Activated CD8-positive, alpha-beta memory T cell treated with anti-CD3 and anti-CD28 coated beads for 24 hours (primary cell): ENCODE data around the gene TSPYL1.

Experiments used
- DNase-seq: peaks from one replicate; pipeline ENCODE4 v3.0.0-alpha.2; 2020

Gene TSPYL1

GRCh38 chr6:116256694-116257093 lies 23.0 kb downstream of the TSPYL1 start:
- no peak for DNase-seq

- no peak for DNase-seq
These were observed 24.4 kb downstream of the TSPYL1 start for GRCh38 chr6:116255246-116255800.

DNA sequence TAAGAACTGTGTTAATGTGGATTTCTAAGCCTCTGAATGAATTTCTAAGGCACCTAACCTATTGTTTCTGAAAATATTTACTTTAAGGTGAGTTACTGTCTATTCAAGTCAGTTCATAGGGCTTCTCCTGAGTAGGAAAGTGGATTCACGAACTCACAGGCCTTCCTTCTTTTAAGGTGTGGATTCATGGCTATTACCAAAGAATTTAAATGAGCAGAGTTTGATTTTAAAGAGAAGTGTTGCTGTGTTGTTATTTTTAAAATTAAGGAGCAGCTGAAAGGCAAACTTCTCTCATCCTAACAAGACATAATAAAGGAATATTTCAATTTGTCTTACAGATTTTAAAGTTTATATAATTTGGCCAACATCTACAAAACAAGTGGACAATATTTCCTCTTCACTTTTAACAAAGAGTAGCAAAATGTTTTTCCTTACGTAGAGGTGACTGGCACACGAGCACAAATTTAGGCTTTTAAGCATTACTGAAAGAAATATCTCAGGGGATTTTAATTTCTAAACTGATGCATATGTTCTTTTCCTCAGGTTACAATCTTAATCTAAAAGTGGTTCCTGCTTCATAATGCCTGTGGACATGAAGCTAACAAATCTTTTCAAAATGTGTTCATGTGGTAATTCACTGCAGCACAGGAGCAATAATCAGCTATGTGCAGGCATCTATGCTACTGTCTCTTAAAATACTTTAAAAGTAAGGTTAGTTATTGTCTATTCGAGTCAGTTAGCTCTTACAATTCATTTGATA lies 25.3 kb downstream of the TSPYL1 start:
- no peak for DNase-seq

DNA sequence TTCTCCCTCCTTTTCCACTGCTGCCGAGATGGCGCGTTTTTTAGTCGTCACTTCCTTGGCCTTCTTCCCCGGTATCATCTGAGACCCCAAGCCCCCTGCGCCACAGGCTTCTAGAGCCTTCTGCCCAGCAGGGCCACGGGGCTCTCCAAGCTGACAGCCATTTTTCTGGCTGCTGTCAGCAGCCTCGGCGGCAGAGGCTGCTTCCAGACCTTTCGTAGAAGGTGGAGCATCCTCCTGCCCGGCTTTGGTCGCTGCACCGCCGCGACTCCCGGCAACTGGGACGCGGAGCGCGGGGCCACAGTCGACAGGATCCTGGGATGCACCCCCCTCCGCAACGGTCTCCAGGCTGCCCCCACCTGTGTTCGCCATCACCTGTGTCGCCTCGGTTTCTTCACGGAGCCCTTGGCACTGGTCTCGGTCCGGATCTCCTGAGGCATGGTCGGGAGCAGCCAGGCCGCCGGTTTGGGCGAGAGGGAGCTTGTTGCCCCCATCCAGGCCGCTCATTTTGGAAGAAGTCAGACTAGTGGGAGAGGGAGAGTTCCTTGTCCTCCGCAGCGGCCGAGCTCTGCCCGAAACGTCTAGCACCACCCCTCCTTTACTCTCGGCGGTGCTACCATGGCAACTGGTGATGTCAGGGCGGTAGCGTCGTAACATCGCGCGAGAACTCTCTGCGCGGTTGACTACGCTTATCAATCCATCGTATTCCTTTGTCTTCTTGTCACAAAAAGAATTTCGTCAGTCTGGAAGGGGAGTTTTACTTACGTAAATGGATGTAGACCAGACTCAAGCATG lies 26.0 kb downstream of the TSPYL1 start, which contains the start of gene TSPYL4:
TSPYL4 (minus strand) TSS at position 571 of the 792 bp plus-strand sequence; CDS start at position 504, 67 bp downstream.
- peak; percentile 93 for DNase-seq

DNA sequence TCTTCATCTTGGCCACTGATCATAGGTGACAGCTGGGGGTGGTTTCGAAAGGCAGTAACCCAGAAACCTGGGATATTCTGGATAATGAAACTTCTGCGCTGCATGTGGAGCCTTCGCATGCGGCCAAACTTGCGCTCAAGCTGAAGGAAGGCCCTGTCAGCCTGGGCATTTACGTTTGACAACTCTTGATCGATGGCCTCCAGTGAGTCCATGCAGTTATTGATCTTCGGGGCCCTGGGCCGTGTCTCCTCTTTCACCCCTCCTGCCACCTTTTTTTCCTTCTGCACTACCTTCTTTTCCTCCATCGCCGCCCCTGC lies 26.6 kb downstream of the TSPYL1 start:
- no peak for DNase-seq

GRCh38 chr6:116251568-116252384 lies 28.0 kb downstream of the TSPYL1 start:
- DNase-seq, result no peak

- no peak for DNase-seq
These were observed 31.2 kb downstream of the TSPYL1 start for GRCh38 chr6:116248577-116248976.

DNA sequence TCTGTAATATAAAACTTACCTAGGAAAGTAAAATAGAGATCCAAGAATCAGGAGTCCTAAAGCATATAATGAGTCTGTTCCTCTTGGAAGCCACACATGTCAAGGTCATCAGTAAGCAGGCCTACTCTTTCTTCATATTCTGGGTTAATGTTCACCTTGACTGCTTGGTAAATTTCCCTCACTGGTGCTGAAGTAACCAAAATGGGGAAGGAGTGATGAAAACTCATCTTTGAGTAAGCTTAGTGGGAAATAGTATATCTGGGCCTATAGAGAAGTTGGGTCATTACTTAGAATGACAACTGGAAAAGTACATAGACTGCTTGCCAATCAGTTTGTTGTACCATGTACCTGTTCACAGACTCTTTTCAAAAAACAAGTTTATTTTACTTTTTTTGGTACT lies 32.4 kb downstream of the TSPYL1 start:
- DNase-seq, result no peak

GRCh38 chr6:116246089-116246488 lies 33.6 kb downstream of the TSPYL1 start:
- no peak for DNase-seq

GRCh38 chr6:116244284-116244683 lies 35.4 kb downstream of the TSPYL1 start:
- DNase-seq, result no peak

- no peak for DNase-seq
These were observed 39.9 kb downstream of the TSPYL1 start for GRCh38 chr6:116239856-116240255.

DNA sequence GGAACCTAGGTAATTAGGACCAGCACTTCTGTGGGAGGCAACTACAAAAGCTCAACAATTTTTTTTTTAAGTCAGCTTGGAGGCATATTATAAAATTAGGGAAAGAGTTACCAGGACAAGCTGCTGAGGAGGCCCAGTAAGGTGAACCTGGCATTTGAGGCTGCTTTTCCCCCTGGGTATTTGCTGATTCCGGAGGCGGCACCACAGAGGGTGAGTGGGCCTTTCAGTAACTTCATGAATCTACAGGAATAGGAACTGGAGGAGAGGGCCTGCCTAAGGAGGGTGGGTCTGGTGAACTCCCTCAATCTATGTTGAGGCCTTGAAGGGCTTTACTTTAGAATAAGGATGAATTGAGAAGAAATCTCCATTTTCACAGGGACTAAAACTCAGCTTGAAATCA lies 40.5 kb downstream of the TSPYL1 start:
- no peak for DNase-seq

- DNase-seq, result no peak
These were observed 41.6 kb downstream of the TSPYL1 start for GRCh38 chr6:116238083-116238482.

- DNase-seq, result no peak
These were observed 45.0 kb downstream of the TSPYL1 start for GRCh38 chr6:116234689-116235088.

GRCh38 chr6:116229287-116229913 lies 50.3 kb downstream of the TSPYL1 start:
- no peak for DNase-seq
